C4-2B (cell line): ENCODE data around the gene TMEM175.

Source experiments
- CTCF ChIP-seq: fragments of 450-650 bp; conservative IDR thresholded peaks from 2 replicates; pipeline ENCODE4 v1.5.1; 2017; ENCODE audit warnings: mild to moderate bottlenecking
- ZFX ChIP-seq: fragments of 450-650 bp; IDR thresholded peaks from 2 replicates; pipeline ENCODE4 v1.6.1; 2017

GRCh38 chr4:982814-983213, 50.6 kb downstream of the TMEM175 start:
- TF ChIP-seq CTCF (no peak), ZFX (no peak)
